Erythroblast (primary cell): ENCODE measurements around the gene CYB5RL.
"Not testable (repeated sequence)": the region's sequence is repeated elsewhere in the genome, so short reads cannot be mapped to it uniquely, and the experiment has no call there.

Experiments used
- DNase-seq, 2 experiments: peaks; one replicate each; lab custom pipeline; 2025; lab: John Stamatoyannopoulos, UW
- GATA1 ChIP-seq: IDR thresholded peaks from 2 replicates; pipeline ENCODE4 v1.6.1; 2011; ENCODE audit warnings: low read depth, mild to moderate bottlenecking, control low read depth, low read length, moderate library complexity
- POLR2A ChIP-seq: IDR thresholded peaks from 2 replicates; pipeline ENCODE4 v1.6.1; 2011; ENCODE audit warnings: mild to moderate bottlenecking, low read length

Gene CYB5RL

GRCh38 chr1:54234284-54234683 lies 34.5 kb upstream of the CYB5RL start:
- TF ChIP-seq POLR2A: no peak
- TF ChIP-seq GATA1: no peak
- DNase-seq: no peak

- not testable (repeated sequence) for DNase-seq
Measured at GRCh38 chr1:54233196-54233595, 33.4 kb upstream of the CYB5RL start.

- DNase-seq: peak; percentile 68 to 76
- no peak for TF ChIP-seq GATA1
- TF ChIP-seq POLR2A: peak; percentile 27
Measured at GRCh38 chr1:54230507-54231339, 30.9 kb upstream of the CYB5RL start.

- peak; percentile 82 to 88 for DNase-seq
- TF ChIP-seq GATA1 (no peak), POLR2A (peak; percentile 60)
Measured at GRCh38 chr1:54229281-54229891, 29.6 kb upstream of the CYB5RL start.

- no peak for DNase-seq
- no peak for TF ChIP-seq POLR2A
- TF ChIP-seq GATA1: no peak
Measured at GRCh38 chr1:54228638-54229079, 28.8 kb upstream of the CYB5RL start.

- TF ChIP-seq GATA1: no peak
- peak; percentile 27 to 31 for DNase-seq
Measured at GRCh38 chr1:54227891-54228310, 28.1 kb upstream of the CYB5RL start.

- DNase-seq: peak; percentile 42 to 66
- no peak for TF ChIP-seq GATA1
- peak; percentile 45 for TF ChIP-seq POLR2A
Measured at GRCh38 chr1:54227091-54227602, 27.3 kb upstream of the CYB5RL start.

GRCh38 chr1:54225986-54226559 lies 26.2 kb upstream of the CYB5RL start:
- TF ChIP-seq GATA1 (no peak), POLR2A (no peak)
- no peak for DNase-seq

- TF ChIP-seq GATA1 (no peak), POLR2A (no peak)
- DNase-seq: no peak
Measured at GRCh38 chr1:54225378-54225777, 25.5 kb upstream of the CYB5RL start.

GRCh38 chr1:54224233-54224632 lies 24.4 kb upstream of the CYB5RL start:
- DNase-seq: no peak
- TF ChIP-seq GATA1 (no peak), POLR2A (no peak)

- DNase-seq: no peak
- no peak for TF ChIP-seq POLR2A
- no peak for TF ChIP-seq GATA1
Measured at GRCh38 chr1:54223441-54224202, 23.8 kb upstream of the CYB5RL start.

- no peak for DNase-seq
- TF ChIP-seq POLR2A: no peak
- TF ChIP-seq GATA1: no peak
Measured at GRCh38 chr1:54222711-54223110, 22.9 kb upstream of the CYB5RL start.

- peak; percentile 27 to 32 for DNase-seq
- TF ChIP-seq POLR2A (peak; percentile 30), GATA1 (no peak)
Measured at GRCh38 chr1:54221867-54222484, 22.1 kb upstream of the CYB5RL start.

- TF ChIP-seq GATA1 (no peak), POLR2A (peak; percentile 34)
- DNase-seq: no peak
Measured at GRCh38 chr1:54221113-54221834, 21.4 kb upstream of the CYB5RL start.
